Right lobe of liver (tissue), 6 donors: ENCODE results near the gene APOBEC2. TPM values are rescaled to one million over a fixed set of nuclear protein-coding genes. Genes with fewer than 3 reads are reported as not detected.

Source experiments
- ATAC-seq, 4 donors: fragments of 200-7000 bp; cut with Tn5 transposase; one replicate each; pipeline ENCODE4 v1.9.1; 2020; ENCODE audit warnings: mild to moderate bottlenecking in 4 of 4, moderate library complexity in 4 of 4
- DNase-seq, 3 donors: peaks; one replicate each; pipeline ENCODE4 v3.0.0-alpha.2; 2020
- H3K27ac ChIP-seq, 3 donors: fragments of 200-600 bp; one replicate each; pipeline ENCODE4 v1.8.0; 2022
- H3K27me3 ChIP-seq, 2 donors: fragments of 200-600 bp; one replicate each; pipeline ENCODE4 v1.8.0; 2022
- H3K36me3 ChIP-seq, 4 donors: fragments of 200-600 bp; sonication (generic) in 1 of 4; one replicate each; pipeline versions ENCODE4 v1.5.1 to v1.8.0; 2017 to 2022; ENCODE audit warnings: control low read depth in 1 of 4
- H3K4me1 ChIP-seq, 4 donors: fragments of 200-600 bp; sonication (generic) in 1 of 4; one replicate each; pipeline versions ENCODE4 v1.5.1 to v1.8.0; 2017 to 2022; ENCODE audit warnings: control low read depth in 1 of 4
- H3K4me3 ChIP-seq, 3 donors: fragments of 200-600 bp; one replicate each; pipeline ENCODE4 v1.8.0; 2022
- H3K9me3 ChIP-seq, 4 donors: fragments of 200-600 bp; sonication (generic) in 1 of 4; one replicate each; pipeline versions ENCODE4 v1.5.1 to v1.8.0; 2017 to 2022; ENCODE audit warnings: control low read depth in 1 of 4
- POLR2A ChIP-seq: fragments of 450-650 bp; IDR thresholded peaks from one replicate; pipeline ENCODE4 v1.6.1; 2017; ENCODE audit warnings: antibody characterized with exemption, mild to moderate bottlenecking
- WGBS: methylation state at CpG from one replicate; pipeline ENCODE4 v1.1.6; 2018; ENCODE audit warnings: low coverage, low lambda C conversion rate; ENCODE audit not compliant: insufficient coverage; ENCODE audit errors: missing lambda C conversion rate; 5-methylcytosine and 5-hydroxymethylcytosine counted together
- intact Hi-C, 2 donors: fragments of 100-400 bp; cut with DNase I; formaldehyde crosslinking; loops; one replicate each; pipeline versions ENCODE4 v1.11.2 to v1.14.1; 2022
- total RNA-seq, 6 experiments: library from RNA; depleted of rRNA in 2 of 6; stranded (reverse); fragments of >200 nt in 2 of 6; fragmentation: NEBNext Ultra II Directional in 3 of 6; extraction: Animal tissue kit (Norgen Biotek cat#: 25700) in 3 of 6; gene quantifications; one replicate each; pipeline versions ENCODE4 v1.1.0 to v1.2.4, GENCODE V29; 2016 to 2023
- TF ChIP-seq, protein P1 (sequence below), 4 donors: fragments of 200-600 bp in 3 of 4; fragments of 450-650 bp in 1 of 4; IDR thresholded peaks; one replicate each; pipeline versions ENCODE4 v1.5.1 to v1.8.0; 2016 to 2022; ENCODE audit warnings: antibody characterized with exemption in 4 of 4, mild to moderate bottlenecking in 2 of 4
- donor health status: DM: no; HTN: yes; CAD: no.
- donor health status: DM: no; HTN: no; CAD: no.
- donor health status: DM: no; HTN: no; CAD: no.
- donor health status: DM: no; HTN: yes; CAD: no.
- donor health status: DM: no; HTN: yes; CAD: no.

Gene APOBEC2
- total RNA-seq, 6 experiments from 2014 or later, result not detected

DNA sequence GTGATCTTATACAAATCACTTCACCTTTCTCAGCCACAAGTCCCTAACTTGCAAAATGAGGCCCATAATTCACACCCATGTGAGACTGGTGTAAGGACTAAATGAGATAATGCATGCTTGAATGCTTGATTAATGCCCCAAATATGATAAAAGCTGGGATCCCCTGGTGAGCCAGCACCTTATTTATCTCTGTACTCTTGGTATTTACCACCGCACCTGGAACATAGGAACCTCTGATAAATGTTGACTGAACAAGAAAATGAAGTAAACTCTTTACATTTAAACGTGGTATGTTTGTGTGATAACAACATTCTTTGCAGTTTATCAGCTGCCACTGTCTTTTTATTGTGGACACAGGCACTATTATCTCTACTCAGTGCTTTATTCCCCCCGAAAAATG, 2.5 kb upstream of the APOBEC2 start:
- no peaks in the 10 kb centered on the region for H3K27me3 ChIP-seq
- H3K4me3 ChIP-seq, result no peak overlapping the region
- intact Hi-C loops, result no loop called here
- H3K36me3 ChIP-seq, result no peaks in the 10 kb centered on the region
- DNase-seq (no peak), ATAC-seq (no peak)
- H3K4me1 ChIP-seq, result peaks cover 0 to 17% (median 6%) of the 10 kb centered on the region in 4 donors
- no peak overlapping the region for H3K27ac ChIP-seq
- TF ChIP-seq POLR2A, result no peak
- TF ChIP-seq, protein P1, sequence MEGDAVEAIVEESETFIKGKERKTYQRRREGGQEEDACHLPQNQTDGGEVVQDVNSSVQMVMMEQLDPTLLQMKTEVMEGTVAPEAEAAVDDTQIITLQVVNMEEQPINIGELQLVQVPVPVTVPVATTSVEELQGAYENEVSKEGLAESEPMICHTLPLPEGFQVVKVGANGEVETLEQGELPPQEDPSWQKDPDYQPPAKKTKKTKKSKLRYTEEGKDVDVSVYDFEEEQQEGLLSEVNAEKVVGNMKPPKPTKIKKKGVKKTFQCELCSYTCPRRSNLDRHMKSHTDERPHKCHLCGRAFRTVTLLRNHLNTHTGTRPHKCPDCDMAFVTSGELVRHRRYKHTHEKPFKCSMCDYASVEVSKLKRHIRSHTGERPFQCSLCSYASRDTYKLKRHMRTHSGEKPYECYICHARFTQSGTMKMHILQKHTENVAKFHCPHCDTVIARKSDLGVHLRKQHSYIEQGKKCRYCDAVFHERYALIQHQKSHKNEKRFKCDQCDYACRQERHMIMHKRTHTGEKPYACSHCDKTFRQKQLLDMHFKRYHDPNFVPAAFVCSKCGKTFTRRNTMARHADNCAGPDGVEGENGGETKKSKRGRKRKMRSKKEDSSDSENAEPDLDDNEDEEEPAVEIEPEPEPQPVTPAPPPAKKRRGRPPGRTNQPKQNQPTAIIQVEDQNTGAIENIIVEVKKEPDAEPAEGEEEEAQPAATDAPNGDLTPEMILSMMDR (IDR thresholded peaks at IDR 0.05), result no peak
- 62% methylated on average over 3 of the region's 3 CpGs for WGBS
- no peaks in the 10 kb centered on the region for H3K9me3 ChIP-seq

DNA sequence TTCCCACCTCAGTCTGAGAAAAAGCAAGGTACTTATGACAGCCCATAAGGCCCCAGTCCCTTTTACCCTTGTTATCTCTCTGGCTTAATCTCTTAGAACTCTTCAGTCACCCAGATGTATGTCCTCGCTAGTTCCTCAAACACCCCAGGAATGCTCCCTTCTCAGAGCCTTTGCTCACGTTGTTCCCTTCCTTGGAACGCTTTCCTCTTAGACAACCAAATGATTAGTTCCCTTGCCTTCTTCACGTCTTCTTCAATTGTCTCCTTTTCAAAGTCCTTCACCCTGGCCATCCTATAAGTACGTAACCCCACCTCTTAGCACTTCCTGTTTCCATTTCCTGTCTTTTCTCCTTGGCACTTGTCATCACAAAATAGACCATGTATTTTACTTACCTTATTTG, 1.1 kb upstream of the APOBEC2 start:
- no peak overlapping the region for H3K27ac ChIP-seq
- intact Hi-C loops, result no loop called here
- no peak for ATAC-seq
- WGBS, result 56% methylated on average over 5 of the region's 5 CpGs
- H3K27me3 ChIP-seq, result no peaks in the 10 kb centered on the region
- no peak overlapping the region for H3K4me3 ChIP-seq
- no peaks in the 10 kb centered on the region for H3K9me3 ChIP-seq
- no peak for DNase-seq
- no peak for TF ChIP-seq POLR2A
- TF ChIP-seq, protein P1 (IDR thresholded peaks at IDR 0.05), result no peak
- H3K4me1 ChIP-seq, result peaks cover 0 to 5% (median under 1%) of the 10 kb centered on the region in 4 donors
- H3K36me3 ChIP-seq, result no peaks in the 10 kb centered on the region

DNA sequence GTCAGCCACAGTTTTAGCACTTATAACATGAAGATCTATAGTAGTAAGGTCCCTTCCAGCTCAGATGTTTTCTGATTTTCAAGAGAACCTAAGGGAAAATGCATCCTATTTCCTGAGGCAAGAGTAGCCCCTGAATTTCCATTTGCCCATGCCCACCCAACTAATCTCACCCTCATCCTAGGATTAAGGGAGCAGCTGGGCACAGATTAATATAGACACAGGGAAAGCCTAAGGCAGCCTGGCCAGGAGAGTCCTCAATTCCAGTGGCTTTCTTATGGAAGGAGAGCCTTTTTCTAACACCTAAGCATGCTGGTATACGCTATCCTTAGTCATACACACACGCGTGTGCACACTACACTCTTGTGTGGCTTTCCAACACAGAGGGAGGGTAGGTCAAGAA, 1.5 kb downstream of the APOBEC2 start:
- Histone ChIP-seq H3K36me3 (no peaks in the 10 kb centered on the region), H3K4me3 (no peak overlapping the region), H3K4me1 (no peaks in the 10 kb centered on the region), H3K27ac (no peak overlapping the region), H3K27me3 (no peaks in the 10 kb centered on the region), H3K9me3 (no peaks in the 10 kb centered on the region)
- TF ChIP-seq, protein P1 (IDR thresholded peaks at IDR 0.05), result no peak
- TF ChIP-seq POLR2A, result no peak
- ATAC-seq (no peak), DNase-seq (no peak)
- intact Hi-C loops, result no loop called here
- 100% methylated on average over 3 of the region's 3 CpGs for WGBS

DNA sequence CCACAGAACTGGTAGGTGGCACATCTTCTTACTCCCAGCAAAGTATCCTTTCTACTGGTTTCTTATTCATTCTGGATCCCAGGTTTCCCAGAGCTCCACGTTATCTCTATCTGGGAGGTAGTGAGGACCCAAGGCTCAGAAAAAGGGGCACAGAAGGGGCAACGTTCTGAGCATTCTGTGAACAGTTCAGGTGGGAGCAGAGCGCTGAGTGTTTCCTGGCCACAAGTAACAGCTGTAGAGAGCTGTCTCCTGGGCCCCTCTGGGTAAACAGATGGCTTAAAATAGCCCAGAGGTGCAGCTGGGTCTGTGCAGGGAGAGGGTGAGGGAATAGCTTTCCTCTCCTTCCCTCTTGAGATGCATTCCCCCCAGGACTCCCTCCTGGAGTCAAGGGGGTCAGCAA, 2.1 kb downstream of the APOBEC2 start:
- intact Hi-C loops, result no loop called here
- no peak for ATAC-seq
- Histone ChIP-seq H3K27ac (no peak overlapping the region), H3K4me3 (no peak overlapping the region), H3K9me3 (no peaks in the 10 kb centered on the region), H3K27me3 (no peaks in the 10 kb centered on the region), H3K4me1 (no peaks in the 10 kb centered on the region), H3K36me3 (no peaks in the 10 kb centered on the region)
- TF ChIP-seq POLR2A, result no peak
- TF ChIP-seq, protein P1 (IDR thresholded peaks at IDR 0.05), result no peak
- no peak for DNase-seq
- WGBS, result 49% methylated on average over 2 of the region's 3 CpGs
